Neuron (in vitro differentiated cells): ENCODE results near the gene CTNNA3.
"Not testable (repeated sequence)": the region's sequence is repeated elsewhere in the genome, so short reads cannot be mapped to it uniquely, and the experiment has no call there.

Experiments
- H2AFZ ChIP-seq: one replicate; pipeline ENCODE4 v1.6.1; 2013; ENCODE audit warnings: low read depth, mild to moderate bottlenecking, inconsistent platforms, low read length, moderate library complexity
- H3K27me3 ChIP-seq: one replicate; pipeline ENCODE4 v1.6.1; 2013; ENCODE audit warnings: low read length; ENCODE audit not compliant: insufficient read depth
- H3K36me3 ChIP-seq: one replicate; pipeline ENCODE4 v1.6.1; 2013; ENCODE audit warnings: low read length; ENCODE audit not compliant: insufficient read depth
- H3K4me1 ChIP-seq: one replicate; pipeline ENCODE4 v1.6.1; 2013; ENCODE audit warnings: low read length; ENCODE audit not compliant: insufficient read depth
- H3K4me3 ChIP-seq: 2 replicates; pipeline ENCODE4 v1.5.1; 2013; ENCODE audit warnings: mild to moderate bottlenecking, low read length, moderate library complexity
- H3K9me3 ChIP-seq: one replicate; pipeline ENCODE4 v1.6.1; 2013; ENCODE audit warnings: low read length

The CTNNA3 gene

DNA sequence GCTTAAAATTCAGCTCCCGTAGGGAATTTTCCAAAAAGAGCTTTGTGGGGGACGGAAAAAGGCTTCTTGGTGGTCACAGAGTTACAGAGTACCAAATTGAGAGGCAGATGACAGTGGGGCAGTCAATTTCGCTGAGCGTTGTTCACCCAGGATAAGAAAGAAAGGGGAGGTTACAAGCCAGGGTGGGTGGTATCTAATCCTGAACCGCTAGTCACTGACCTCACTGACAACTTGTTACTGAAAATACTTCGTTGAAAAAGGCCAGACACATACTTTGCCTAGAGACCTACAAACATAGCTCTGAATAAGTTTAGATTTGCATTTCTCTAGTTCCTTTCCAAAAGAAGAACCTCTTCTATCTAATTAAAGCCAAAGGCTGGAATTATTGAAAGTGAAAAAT, at the start of gene CTNNA3:
Gene CTNNA3 (minus strand): TSS at position 167 of the 400 bp plus-strand sequence.
- Histone ChIP-seq H3K4me1 (no peaks in the 10 kb centered on the region), H3K9me3 (no peaks in the 10 kb centered on the region), H3K4me3 (no peak within 1 kb of the TSS), H2AFZ (no peak within 1 kb of the TSS), H3K36me3 (no peaks in the 10 kb centered on the region), H3K27me3 (no peaks in the 10 kb centered on the region)

DNA sequence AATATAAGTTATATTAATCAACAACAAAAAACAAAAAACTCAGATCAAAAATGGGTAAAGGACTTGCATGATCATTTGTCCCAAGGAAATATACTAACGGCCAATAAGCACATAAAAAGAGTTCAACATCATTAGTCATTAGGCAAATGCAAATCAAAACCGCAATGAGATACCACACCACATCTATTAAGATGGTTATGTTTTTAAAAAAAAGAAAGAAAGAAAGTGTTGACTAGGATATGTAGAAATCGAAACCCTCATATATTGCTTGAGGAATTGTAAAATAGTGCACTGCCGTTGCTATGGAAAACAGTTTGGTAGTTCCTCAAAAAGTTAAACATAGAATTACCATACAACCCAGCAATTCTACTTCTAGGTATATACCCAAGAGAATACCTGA, 39.4 kb upstream of the CTNNA3 start:
- no peaks in the 10 kb centered on the region for H3K36me3 ChIP-seq
- no peaks in the 10 kb centered on the region for H3K9me3 ChIP-seq
- H2AFZ ChIP-seq, result no peak overlapping the region
- H3K4me1 ChIP-seq, result no peaks in the 10 kb centered on the region
- no peak overlapping the region for H3K4me3 ChIP-seq
- H3K27me3 ChIP-seq, result no peaks in the 10 kb centered on the region

DNA sequence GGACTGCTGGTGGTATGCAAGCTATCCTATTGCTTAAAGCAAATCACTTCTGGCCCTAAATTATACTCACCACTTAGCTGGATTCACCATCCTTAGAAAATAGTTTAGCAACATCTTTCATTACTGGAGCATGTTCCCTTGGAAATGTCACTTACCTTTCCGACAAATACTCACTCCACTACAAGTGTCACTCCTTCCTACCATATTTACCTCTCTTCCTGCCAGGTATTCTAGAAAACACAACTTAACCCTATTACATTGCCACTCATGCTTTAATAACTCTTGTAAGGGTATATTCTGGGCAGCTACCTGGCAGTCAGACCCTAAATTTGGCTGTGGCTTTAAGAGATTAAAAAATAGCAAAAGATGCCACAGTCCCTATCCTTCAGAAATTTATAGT, 37.5 kb upstream of the CTNNA3 start:
- H3K9me3 ChIP-seq, result no peaks in the 10 kb centered on the region
- H3K4me1 ChIP-seq, result no peaks in the 10 kb centered on the region
- no peaks in the 10 kb centered on the region for H3K27me3 ChIP-seq
- H3K36me3 ChIP-seq, result no peaks in the 10 kb centered on the region
- H2AFZ ChIP-seq, result no peak overlapping the region
- H3K4me3 ChIP-seq, result no peak overlapping the region

DNA sequence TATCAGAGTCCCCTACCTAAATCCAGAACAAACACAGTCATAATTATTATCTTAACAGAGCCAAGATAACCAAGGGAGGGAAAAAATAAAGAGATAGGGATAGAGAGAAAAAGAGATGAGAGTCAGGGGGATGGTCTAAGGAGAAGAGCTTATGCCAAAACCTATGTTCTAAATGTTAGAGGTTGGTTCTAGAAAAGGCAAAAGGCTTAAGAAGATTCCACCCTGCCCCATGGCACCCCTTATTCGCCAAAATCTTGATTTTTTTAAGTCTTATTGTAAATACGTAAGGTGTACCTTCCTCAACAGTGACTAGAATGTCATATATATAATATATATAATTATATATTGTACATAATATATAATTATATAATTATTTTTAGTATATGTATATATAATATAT, 29.6 kb upstream of the CTNNA3 start:
- H3K4me3 ChIP-seq, result no peak overlapping the region
- no peaks in the 10 kb centered on the region for H3K9me3 ChIP-seq
- no peaks in the 10 kb centered on the region for H3K36me3 ChIP-seq
- no peak overlapping the region for H2AFZ ChIP-seq
- H3K4me1 ChIP-seq, result no peaks in the 10 kb centered on the region
- H3K27me3 ChIP-seq, result no peaks in the 10 kb centered on the region

DNA sequence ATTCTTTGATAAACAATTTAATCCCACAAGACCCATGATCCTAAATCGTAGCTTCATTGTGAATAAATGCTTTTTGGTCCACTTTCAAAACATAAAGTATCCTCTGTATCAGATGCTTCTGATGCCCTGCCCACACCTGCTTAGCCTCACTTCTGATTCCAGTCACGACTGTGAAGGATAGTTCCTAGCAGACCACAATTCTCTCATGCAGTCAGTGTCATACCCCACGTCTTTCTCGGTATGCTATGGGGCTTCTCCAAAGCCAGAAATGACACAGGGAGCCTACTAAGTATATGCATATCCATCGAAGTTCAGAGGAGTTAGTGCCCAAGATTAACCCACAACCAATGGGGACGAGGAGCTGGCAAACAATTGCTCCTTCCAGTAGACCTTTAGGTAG, 27.6 kb upstream of the CTNNA3 start:
- Histone ChIP-seq H3K36me3 (no peaks in the 10 kb centered on the region), H3K27me3 (no peaks in the 10 kb centered on the region), H3K9me3 (no peaks in the 10 kb centered on the region), H2AFZ (no peak overlapping the region), H3K4me1 (no peaks in the 10 kb centered on the region), H3K4me3 (no peak overlapping the region)

DNA sequence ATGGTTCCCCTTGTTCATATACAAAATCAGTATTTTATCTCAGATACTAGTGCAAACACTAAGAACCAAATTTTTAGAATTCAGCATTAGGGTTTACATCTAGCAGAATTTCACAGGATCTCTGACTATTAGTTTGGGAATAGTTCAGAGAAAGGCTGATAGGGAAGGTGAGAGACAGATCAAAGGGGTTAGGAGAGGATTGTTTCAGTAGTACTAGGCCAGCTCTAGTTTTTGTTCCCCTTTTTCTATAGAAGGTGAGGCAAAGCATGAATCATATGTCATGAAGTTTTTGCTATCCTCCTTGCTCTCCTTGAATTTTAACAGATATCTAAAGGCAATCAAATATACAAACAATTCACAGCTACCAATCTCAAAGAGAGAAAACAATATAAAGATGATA, 26.1 kb upstream of the CTNNA3 start:
- no peak overlapping the region for H2AFZ ChIP-seq
- H3K36me3 ChIP-seq, result no peaks in the 10 kb centered on the region
- no peaks in the 10 kb centered on the region for H3K9me3 ChIP-seq
- H3K4me1 ChIP-seq, result no peaks in the 10 kb centered on the region
- H3K27me3 ChIP-seq, result no peaks in the 10 kb centered on the region
- H3K4me3 ChIP-seq, result no peak overlapping the region

DNA sequence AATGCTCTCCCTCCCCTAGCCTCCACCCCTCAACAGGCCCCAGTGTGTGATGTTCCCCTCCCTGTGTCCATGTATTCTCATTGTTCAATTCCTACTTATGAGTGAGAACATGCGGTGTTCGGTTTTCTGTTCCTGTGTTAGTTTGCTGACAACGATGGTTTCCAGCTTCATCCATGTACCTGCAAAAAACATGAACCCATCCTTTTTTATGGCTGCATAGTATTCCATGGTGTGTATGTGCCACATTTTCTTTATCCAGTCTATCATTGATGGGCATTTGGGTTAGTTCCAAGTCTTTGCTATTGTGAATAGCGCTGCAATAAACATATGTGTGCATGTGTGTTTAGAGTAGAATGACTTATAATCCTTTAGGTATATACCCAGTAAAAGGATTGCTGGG, 20.5 kb upstream of the CTNNA3 start:
- H3K4me3 ChIP-seq, H3K36me3 ChIP-seq, H3K27me3 ChIP-seq, H2AFZ ChIP-seq, H3K4me1 ChIP-seq, H3K9me3 ChIP-seq: not testable (repeated sequence)

DNA sequence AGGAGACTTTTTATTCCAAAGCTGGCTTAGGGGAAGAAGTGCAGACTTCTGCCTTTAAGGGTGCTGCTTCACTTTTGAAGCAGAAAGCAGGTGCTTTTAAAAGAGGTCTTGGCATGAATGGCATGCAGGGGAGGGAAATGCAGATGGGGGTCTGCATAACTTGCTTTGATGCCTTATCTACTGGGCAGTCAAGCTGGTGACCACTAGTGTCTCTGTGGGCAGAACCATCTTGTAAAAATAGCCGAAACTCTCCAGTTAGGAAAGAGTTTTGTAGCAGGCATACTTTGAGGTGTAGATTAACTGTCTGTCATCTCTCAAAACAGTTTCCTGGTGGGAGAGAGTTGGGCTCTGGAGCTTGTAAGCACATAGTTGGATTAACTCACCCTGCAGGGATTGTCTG, 9.9 kb upstream of the CTNNA3 start:
- no peaks in the 10 kb centered on the region for H3K9me3 ChIP-seq
- H3K4me3 ChIP-seq, result no peak overlapping the region
- H3K4me1 ChIP-seq, result no peaks in the 10 kb centered on the region
- no peaks in the 10 kb centered on the region for H3K27me3 ChIP-seq
- no peaks in the 10 kb centered on the region for H3K36me3 ChIP-seq
- H2AFZ ChIP-seq, result no peak overlapping the region

DNA sequence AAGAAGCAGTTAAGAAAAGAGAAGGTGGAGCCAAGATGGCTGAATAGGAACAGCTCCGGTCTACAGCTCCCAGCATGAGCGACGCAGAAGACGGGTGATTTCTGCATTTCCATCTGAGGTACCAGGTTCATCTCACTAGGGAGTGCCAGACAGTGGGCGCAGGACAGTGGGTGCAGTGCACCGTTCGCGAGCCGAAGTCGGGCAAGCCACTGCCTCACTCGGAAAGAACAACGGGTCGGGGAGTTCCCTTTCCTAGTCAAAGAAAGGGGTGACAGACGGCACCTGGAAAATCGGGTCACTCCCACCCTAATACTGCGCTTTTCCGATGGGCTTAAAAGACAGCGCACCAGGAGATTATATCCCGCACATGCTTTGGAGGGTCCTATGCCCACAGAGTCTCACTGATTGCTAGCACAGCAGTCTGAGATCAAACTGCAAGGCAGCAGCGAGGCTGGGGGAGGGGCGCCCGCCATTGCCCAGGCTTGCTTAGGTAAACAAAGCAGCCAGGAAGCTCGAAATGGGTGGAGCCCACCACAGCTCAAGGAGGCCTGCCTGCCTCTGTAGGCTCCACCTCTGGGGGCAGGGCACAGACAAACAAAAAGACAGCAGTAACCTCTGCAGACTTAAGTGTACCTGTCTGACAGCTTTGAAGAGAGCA, 3.7 kb upstream of the CTNNA3 start:
- H2AFZ ChIP-seq, H3K36me3 ChIP-seq, H3K4me3 ChIP-seq, H3K4me1 ChIP-seq, H3K27me3 ChIP-seq, H3K9me3 ChIP-seq: not testable (repeated sequence)

DNA sequence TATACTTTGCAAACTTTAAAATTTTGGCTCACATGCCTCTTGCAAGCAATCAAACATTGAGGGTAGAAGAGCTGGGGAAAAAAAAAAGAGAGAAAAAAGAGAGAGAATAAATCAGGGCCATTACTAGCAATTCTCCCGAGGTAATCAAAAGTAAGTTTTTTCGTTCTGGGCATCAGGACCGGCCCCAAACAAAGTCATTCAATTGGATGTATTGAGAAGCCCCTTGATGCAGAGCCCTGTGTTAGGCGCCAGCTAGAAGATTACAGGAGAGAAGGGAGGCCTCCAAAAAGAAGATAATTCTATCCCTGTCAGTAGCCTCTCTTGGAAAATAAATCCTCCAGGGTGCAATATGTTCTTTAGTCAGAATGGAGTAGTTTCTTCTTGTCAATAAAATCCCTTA, 2.2 kb upstream of the CTNNA3 start:
- H2AFZ ChIP-seq, result no peak overlapping the region
- H3K4me3 ChIP-seq, result no peak overlapping the region
- no peaks in the 10 kb centered on the region for H3K27me3 ChIP-seq
- H3K9me3 ChIP-seq, result no peaks in the 10 kb centered on the region
- no peaks in the 10 kb centered on the region for H3K4me1 ChIP-seq
- H3K36me3 ChIP-seq, result no peaks in the 10 kb centered on the region

DNA sequence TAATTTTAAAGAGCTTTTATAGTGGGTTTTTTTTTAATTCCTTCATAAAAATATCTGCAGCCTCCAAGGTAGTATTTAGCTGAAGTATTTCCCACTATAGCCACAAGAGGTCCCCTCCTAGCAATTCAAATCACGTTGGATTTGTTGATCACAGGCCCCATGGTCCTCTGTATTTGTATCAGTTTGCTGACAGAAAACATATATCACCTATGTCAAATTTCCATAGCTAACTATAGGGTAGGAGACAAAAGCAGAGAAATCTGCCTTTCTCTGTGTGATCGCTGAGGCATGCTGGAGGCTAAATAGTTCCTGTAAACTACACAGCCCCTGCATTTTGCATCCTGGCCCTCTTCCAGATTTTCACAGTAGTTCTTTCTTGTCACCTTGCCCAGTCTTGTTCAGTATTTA, 1.7 kb upstream of the CTNNA3 start:
- H3K4me1 ChIP-seq, result no peaks in the 10 kb centered on the region
- no peaks in the 10 kb centered on the region for H3K9me3 ChIP-seq
- no peak overlapping the region for H2AFZ ChIP-seq
- no peaks in the 10 kb centered on the region for H3K36me3 ChIP-seq
- no peak overlapping the region for H3K4me3 ChIP-seq
- no peaks in the 10 kb centered on the region for H3K27me3 ChIP-seq

DNA sequence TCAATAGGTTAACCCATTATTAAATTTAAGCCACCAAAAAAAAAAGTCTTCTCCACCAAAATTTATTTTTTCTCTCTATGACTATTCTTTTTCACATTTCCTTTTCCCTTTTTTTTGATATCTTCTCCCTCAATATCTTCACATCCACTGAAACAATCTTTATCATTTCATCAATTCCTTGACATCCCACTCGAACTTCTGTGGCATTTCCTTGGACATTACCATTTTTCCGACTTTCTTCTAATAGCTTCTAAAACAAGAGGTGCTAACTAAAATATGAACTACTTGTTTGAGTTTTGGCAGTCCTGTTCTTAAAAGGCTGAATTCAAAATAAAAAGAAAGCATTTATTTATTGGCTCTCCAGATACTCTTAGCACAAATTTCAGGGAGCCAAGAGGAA, 684 bp upstream of the CTNNA3 start:
- no peaks in the 10 kb centered on the region for H3K36me3 ChIP-seq
- no peaks in the 10 kb centered on the region for H3K4me1 ChIP-seq
- no peaks in the 10 kb centered on the region for H3K27me3 ChIP-seq
- no peak overlapping the region for H2AFZ ChIP-seq
- no peak overlapping the region for H3K4me3 ChIP-seq
- no peaks in the 10 kb centered on the region for H3K9me3 ChIP-seq

DNA sequence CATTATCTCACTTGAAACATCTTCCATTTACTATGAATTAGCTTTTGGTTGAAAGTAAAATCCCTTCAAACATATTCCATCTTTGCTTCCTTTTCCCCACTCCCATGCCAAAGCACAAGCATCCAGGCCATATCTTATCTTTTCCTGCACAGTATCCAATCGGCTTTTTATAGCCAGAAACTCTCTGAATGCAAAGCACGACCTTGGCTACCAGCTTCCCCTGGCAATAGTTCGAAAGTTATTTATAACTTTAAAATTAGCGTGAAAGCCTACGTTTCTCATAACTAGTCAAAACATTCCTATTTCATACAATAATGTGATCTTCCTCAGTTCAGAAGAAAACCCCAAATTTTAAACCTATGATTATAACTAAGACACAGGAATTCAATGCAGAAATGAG, 440 bp downstream of the CTNNA3 start:
- Histone ChIP-seq H3K4me3 (no peak overlapping the region), H3K4me1 (no peaks in the 10 kb centered on the region), H3K27me3 (no peaks in the 10 kb centered on the region), H2AFZ (no peak overlapping the region), H3K36me3 (no peaks in the 10 kb centered on the region), H3K9me3 (no peaks in the 10 kb centered on the region)

DNA sequence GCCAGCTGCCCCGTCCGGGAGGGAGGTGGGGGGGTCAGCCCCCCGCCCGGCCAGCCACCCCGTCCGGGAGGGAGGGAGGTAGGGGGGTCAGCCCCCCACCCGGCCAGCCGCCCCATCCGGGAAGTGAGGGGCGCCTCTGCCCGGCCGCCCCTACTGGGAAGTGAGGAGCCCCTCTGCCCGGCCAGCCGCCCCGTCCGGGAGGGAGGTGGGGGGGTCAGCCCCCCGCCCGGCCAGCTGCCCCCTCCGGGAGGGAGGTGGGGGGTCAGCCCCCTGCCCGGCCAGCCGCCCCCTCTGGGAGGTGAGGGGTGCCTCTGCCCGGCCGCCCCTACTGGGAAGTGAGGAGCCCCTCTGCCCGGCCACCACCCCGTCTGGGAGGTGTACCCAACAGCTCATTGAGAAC, 4.1 kb downstream of the CTNNA3 start:
- not testable (repeated sequence) for H2AFZ ChIP-seq, H3K36me3 ChIP-seq, H3K4me1 ChIP-seq, H3K4me3 ChIP-seq, H3K27me3 ChIP-seq, H3K9me3 ChIP-seq
